ENCODE data around the gene MCTP1.

GRCh38 chr5:95219411-95219810 lies 65.5 kb downstream of the MCTP1 start:
- TF ChIP-seq CTCF (conservative IDR thresholded peaks at IDR 0.05 in 1 of 2, IDR thresholded peaks at IDR 0.05 in 1 of 2; ENCODE audit: extremely low read depth in 1 of 2, insufficient read depth in 1 of 2, low read depth in 1 of 2, low read length in 2 of 2) (no peak), EZH2 (IDR thresholded peaks at IDR 0.05; ENCODE audit: borderline replicate concordance, low read length) (no peak)

Data from mammary epithelial cell (primary cell).